ENCODE data around the gene RAMP3. TPM values are rescaled to one million over a fixed set of nuclear protein-coding genes. Genes with fewer than 3 reads are reported as not detected.

RAMP3 gene
- total RNA-seq, 1 experiment from 2014 or later: not detected

DNA sequence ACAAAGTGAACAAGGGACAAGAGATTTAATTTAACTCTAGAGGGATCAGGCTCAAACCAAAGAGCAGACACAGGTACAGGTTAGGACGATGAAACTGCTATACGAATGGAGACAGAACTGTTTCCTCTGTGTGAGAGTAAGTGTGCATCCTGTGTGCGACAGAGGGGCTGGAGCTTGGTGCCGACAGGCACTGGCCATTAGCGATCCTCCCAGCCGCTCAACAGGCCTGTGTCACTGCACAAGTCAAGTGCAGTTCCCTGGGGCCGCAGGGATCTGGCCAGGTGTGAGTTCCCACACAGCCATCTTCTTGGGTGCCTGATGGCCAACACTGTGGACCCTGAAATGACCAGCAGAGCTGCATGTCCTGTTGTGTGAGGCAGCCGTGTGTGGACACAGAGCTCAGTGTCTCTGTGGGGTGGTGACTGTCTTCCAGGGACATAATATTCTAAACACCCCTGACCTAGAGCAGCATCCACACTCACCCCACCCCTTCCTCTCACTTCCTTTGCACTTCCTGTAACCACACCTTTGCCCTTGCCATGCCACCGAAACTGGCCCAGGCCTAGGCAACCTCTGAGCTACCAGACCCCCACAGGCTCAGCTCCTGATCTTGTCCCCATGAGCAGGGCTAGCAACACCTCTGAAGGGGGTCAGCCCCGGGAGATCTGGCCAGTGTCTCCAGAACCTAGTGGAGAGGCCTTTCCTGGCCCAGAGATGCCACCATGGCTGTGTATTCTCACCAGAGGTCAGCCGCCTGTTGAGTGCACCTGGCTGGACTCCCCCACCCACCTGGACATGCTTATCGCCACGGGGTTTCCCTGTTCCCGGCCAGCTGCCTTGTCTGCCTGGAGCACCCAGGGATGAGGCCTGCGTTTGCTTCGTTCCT is 34.4 kb upstream of the RAMP3 start:
- no peaks in the 10 kb centered on the region for H3K4me1 ChIP-seq (replicated peaks; ENCODE audit: insufficient read depth)
- CTCF ChIA-PET: no interaction called here
- no peaks in the 10 kb centered on the region for H3K79me2 ChIP-seq (ENCODE audit: low read depth)
- no peaks in the 10 kb centered on the region for H4K20me1 ChIP-seq (ENCODE audit: insufficient read depth)
- H3K4me2 ChIP-seq: no peak overlapping the region
- no peaks in the 10 kb centered on the region for H3F3A ChIP-seq (ENCODE audit: insufficient read depth, low read depth)
- no peaks in the 10 kb centered on the region for H3K9me2 ChIP-seq (ENCODE audit: insufficient read depth)
- no peaks in the 10 kb centered on the region for H3K9me3 ChIP-seq (ENCODE audit: insufficient read depth, low read depth)
- peak overlapping the region; percentile 23; the same call in 1 of the 2 replicates for H2AFZ ChIP-seq
- POLR2A ChIA-PET (ENCODE audit: unreplicated experiment): interaction anchor here (0.6 kb wide), 1 partner anchor 134 kb away, joined by 10 read pairs; no protein-coding TSS in a partner anchor
- no peak overlapping the region for H3K27ac ChIP-seq
- H3K36me3 ChIP-seq (ENCODE audit: low read depth): no peaks in the 10 kb centered on the region
- intact Hi-C loops (cut with micrococcal nuclease; ENCODE audit: unreplicated experiment): no loop called here
- TF ChIP-seq, protein P1, sequence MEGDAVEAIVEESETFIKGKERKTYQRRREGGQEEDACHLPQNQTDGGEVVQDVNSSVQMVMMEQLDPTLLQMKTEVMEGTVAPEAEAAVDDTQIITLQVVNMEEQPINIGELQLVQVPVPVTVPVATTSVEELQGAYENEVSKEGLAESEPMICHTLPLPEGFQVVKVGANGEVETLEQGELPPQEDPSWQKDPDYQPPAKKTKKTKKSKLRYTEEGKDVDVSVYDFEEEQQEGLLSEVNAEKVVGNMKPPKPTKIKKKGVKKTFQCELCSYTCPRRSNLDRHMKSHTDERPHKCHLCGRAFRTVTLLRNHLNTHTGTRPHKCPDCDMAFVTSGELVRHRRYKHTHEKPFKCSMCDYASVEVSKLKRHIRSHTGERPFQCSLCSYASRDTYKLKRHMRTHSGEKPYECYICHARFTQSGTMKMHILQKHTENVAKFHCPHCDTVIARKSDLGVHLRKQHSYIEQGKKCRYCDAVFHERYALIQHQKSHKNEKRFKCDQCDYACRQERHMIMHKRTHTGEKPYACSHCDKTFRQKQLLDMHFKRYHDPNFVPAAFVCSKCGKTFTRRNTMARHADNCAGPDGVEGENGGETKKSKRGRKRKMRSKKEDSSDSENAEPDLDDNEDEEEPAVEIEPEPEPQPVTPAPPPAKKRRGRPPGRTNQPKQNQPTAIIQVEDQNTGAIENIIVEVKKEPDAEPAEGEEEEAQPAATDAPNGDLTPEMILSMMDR (conservative IDR thresholded peaks at IDR 0.05): no peak
- no peak for TF ChIP-seq EZH2 (IDR thresholded peaks at IDR 0.05; ENCODE audit: low read depth)
- no peak overlapping the region for H3K4me3 ChIP-seq
- no peaks in the 10 kb centered on the region for H3K27me3 ChIP-seq (ENCODE audit: insufficient read depth, low read depth)
- no TSS peak for BruUV-seq (replicated peaks)
- no peak for DNase-seq

DNA sequence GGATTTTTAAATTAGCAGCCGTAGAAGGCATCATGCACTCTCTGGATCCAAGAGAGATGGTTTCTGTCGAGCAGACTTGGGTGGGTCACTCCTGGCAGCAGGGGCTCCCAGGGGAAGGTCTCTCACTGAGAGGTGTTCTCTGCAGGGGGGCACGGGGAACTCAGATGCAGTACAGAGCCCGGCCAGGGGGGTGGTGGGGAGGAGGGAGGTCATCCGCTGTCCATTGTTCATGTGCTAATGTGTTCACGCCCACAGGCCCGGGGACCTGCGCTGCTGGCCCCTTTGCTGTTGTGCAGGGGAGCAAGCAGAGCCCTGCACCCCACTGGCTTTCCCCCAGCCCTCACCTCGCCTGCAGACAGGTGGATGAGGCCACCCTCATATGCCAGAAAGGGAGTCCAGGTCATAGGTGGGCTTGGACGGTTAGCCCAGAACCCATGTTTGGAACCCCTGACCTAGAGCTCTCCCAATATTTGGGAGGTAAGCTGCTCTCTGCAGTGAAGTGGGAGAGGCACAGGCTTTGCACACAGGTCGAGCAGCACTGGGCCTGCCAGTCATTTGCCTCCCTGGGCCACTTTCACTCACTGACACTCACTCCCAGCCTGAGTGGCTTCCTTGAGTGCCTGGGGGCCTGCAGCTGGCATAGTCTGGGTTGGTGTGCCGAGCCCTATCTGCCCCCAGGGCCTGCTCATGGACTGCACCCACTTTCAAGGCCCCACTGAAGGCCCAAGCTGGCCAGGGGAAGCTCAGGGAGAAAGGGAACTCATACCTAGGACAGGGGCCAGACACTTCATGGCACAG is 33.5 kb upstream of the RAMP3 start:
- H4K20me1 ChIP-seq (ENCODE audit: insufficient read depth): no peaks in the 10 kb centered on the region
- ChIA-PET CTCF (no interaction called here), POLR2A (ENCODE audit: unreplicated experiment) (interaction anchor here (0.6 kb wide), 1 partner anchor 124 kb away, joined by 8 read pairs; no protein-coding TSS in a partner anchor)
- H3K9me3 ChIP-seq (ENCODE audit: insufficient read depth, low read depth): no peaks in the 10 kb centered on the region
- H2AFZ ChIP-seq: no peak overlapping the region
- TF ChIP-seq, protein P1 (conservative IDR thresholded peaks at IDR 0.05): no peak
- no peak for TF ChIP-seq EZH2 (IDR thresholded peaks at IDR 0.05; ENCODE audit: low read depth)
- no peaks in the 10 kb centered on the region for H3K36me3 ChIP-seq (ENCODE audit: low read depth)
- no TSS peak for BruUV-seq (replicated peaks)
- H3F3A ChIP-seq (ENCODE audit: insufficient read depth, low read depth): no peaks in the 10 kb centered on the region
- H3K27me3 ChIP-seq (ENCODE audit: insufficient read depth, low read depth): no peaks in the 10 kb centered on the region
- no peak overlapping the region for H3K4me3 ChIP-seq
- DNase-seq: no peak
- no peaks in the 10 kb centered on the region for H3K79me2 ChIP-seq (ENCODE audit: low read depth)
- no peak overlapping the region for H3K27ac ChIP-seq
- no peaks in the 10 kb centered on the region for H3K9me2 ChIP-seq (ENCODE audit: insufficient read depth)
- no peaks in the 10 kb centered on the region for H3K4me1 ChIP-seq (replicated peaks; ENCODE audit: insufficient read depth)
- intact Hi-C loops (cut with micrococcal nuclease; ENCODE audit: unreplicated experiment): no loop called here
- no peak overlapping the region for H3K4me2 ChIP-seq

DNA sequence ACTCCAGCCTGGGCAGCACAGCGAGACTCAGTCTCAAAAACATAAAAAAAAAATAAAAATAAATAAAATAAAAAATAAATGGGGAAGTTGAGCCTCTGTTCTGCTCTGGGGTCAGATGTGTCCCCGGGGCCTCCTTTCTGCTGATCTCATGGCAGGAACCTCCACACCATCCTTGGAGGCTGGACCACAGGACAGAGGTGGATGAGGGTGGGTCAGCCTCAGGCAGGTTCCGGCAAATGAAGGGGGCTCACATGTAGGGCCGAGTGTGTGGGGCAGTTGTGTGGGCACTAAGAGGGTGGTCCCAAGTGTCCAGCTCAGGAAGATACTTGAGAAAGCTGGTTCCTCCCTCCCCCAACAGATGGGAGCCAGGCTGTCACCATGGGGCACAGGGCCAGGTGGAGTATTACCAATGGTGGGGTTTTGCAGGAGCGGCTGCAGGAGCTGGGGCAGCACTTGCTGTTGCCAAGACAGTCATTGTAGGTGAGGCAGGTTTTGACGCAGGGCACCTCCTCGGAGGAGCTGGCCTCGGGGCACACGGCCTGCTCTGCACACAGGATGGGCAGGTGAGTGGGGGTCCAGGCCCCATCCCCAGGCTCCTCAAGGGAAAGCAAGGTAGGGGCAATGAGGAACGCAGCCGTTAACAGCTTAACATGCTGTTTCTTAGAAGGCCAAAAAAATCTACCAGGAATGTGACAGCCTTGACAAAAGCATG is 32.2 kb upstream of the RAMP3 start:
- DNase-seq: no peak
- Histone ChIP-seq H2AFZ (no peak overlapping the region), H3K36me3 (ENCODE audit: low read depth) (no peaks in the 10 kb centered on the region), H3K79me2 (ENCODE audit: low read depth) (no peaks in the 10 kb centered on the region), H3K9me2 (ENCODE audit: insufficient read depth) (no peaks in the 10 kb centered on the region), H3K4me1 (replicated peaks; ENCODE audit: insufficient read depth) (no peaks in the 10 kb centered on the region), H3K27me3 (ENCODE audit: insufficient read depth, low read depth) (peaks cover under 1% of the 10 kb centered on the region), H3K27ac (no peak overlapping the region), H3F3A (ENCODE audit: insufficient read depth, low read depth) (no peaks in the 10 kb centered on the region), H3K4me3 (no peak overlapping the region), H3K9me3 (ENCODE audit: insufficient read depth, low read depth) (no peaks in the 10 kb centered on the region), H3K4me2 (no peak overlapping the region), H4K20me1 (ENCODE audit: insufficient read depth) (no peaks in the 10 kb centered on the region)
- CTCF ChIA-PET: interaction anchor here (0.5 to 0.6 kb wide), 2 partner anchors 415 to 874 kb away, joined by 6 to 17 read pairs; no protein-coding TSS in a partner anchor
- BruUV-seq (replicated peaks): no TSS peak
- no peak for TF ChIP-seq EZH2 (IDR thresholded peaks at IDR 0.05; ENCODE audit: low read depth)
- TF ChIP-seq, protein P1 (conservative IDR thresholded peaks at IDR 0.05): no peak
- intact Hi-C loops (cut with micrococcal nuclease; ENCODE audit: unreplicated experiment): no loop called here
- POLR2A ChIA-PET (ENCODE audit: unreplicated experiment): no interaction called here
